Tibial artery (tissue), 4 donors: ENCODE results near the gene XIST.

Source experiments
- DNase-seq, 2 donors: peaks; one replicate each; pipeline ENCODE4 v3.0.0-alpha.2; 2019
- H3K27ac ChIP-seq, 2 donors: fragments of 200-600 bp; sonication (generic) in 1 of 2; 1 replicate in 1 of 2; 2 replicates in 1 of 2; pipeline ENCODE4 v1.5.1; 2018 to 2019; ENCODE audit warnings: mild to moderate bottlenecking in 1 of 2
- H3K27me3 ChIP-seq, 2 donors: fragments of 200-600 bp; sonication (generic) in 1 of 2; one replicate each; pipeline versions ENCODE4 v1.5.1 to v1.6.0; 2016 to 2019
- H3K36me3 ChIP-seq, 3 donors: fragments of 200-600 bp; sonication (generic) in 2 of 3; one replicate each; pipeline ENCODE4 v1.5.1; 2016 to 2019; ENCODE audit warnings: mild to moderate bottlenecking in 2 of 3
- H3K4me1 ChIP-seq, 4 donors: fragments of 200-600 bp; sonication (generic) in 2 of 4; 1 replicate in 3 of 4; 2 replicates in 1 of 4; pipeline ENCODE4 v1.5.1; 2016 to 2019
- H3K4me3 ChIP-seq, 2 donors: fragments of 200-600 bp; sonication (generic) in 1 of 2; 1 replicate in 1 of 2; 2 replicates in 1 of 2; pipeline ENCODE4 v1.5.1; 2018 to 2019; ENCODE audit warnings: mild to moderate bottlenecking in 2 of 2
- H3K9me3 ChIP-seq, 3 donors: fragments of 200-600 bp; sonication (generic) in 1 of 3; one replicate each; pipeline ENCODE4 v1.5.1; 2016 to 2019
- CTCF ChIP-seq, 2 experiments: fragments of 200-600 bp in 1 of 2; fragments of 450-650 bp in 1 of 2; IDR thresholded peaks; one replicate each; pipeline ENCODE4 v1.5.1; 2017 to 2019; ENCODE audit warnings: antibody characterized with exemption in 2 of 2, mild to moderate bottlenecking in 1 of 2, moderate library complexity in 1 of 2
- intact Hi-C: fragments of 100-400 bp; cut with DNase I; formaldehyde crosslinking; loops from one replicate; pipeline ENCODE4 v1.15.0; 2023; ENCODE audit warnings: low total_unique reads

Gene XIST

GRCh38 chrX:73829890-73830466, 22.5 kb downstream of the XIST start:
- DNase-seq, result no peak
- no peak overlapping the region for H3K27ac ChIP-seq
- no peaks in the 10 kb centered on the region for H3K9me3 ChIP-seq
- no peak overlapping the region for H3K4me3 ChIP-seq
- no peaks in the 10 kb centered on the region for H3K4me1 ChIP-seq
- H3K36me3 ChIP-seq, result peaks cover 0 to 35% (median 29%) of the 10 kb centered on the region in 3 donors
- intact Hi-C loops, result no loop called here
- H3K27me3 ChIP-seq, result no peaks in the 10 kb centered on the region
- no peak for TF ChIP-seq CTCF (IDR thresholded peaks at IDR 0.05)

GRCh38 chrX:73828080-73828720, 24.3 kb downstream of the XIST start:
- Histone ChIP-seq H3K27me3 (no peaks in the 10 kb centered on the region), H3K9me3 (no peaks in the 10 kb centered on the region), H3K36me3 (peaks cover 0 to 35% (median 29%) of the 10 kb centered on the region in 3 donors), H3K4me1 (no peaks in the 10 kb centered on the region), H3K27ac (no peak overlapping the region), H3K4me3 (no peak overlapping the region)
- intact Hi-C loops, result no loop called here
- DNase-seq, result no peak
- no peak for TF ChIP-seq CTCF (IDR thresholded peaks at IDR 0.05)

- intact Hi-C loops, result no loop called here
- Histone ChIP-seq H3K27me3 (no peaks in the 10 kb centered on the region), H3K36me3 (peaks cover 0 to 35% (median 23%) of the 10 kb centered on the region in 3 donors), H3K4me3 (no peak overlapping the region), H3K9me3 (no peaks in the 10 kb centered on the region), H3K27ac (no peak overlapping the region), H3K4me1 (no peaks in the 10 kb centered on the region)
- no peak for TF ChIP-seq CTCF (IDR thresholded peaks at IDR 0.05)
- no peak for DNase-seq
Observed at GRCh38 chrX:73827406-73827805, 25.1 kb downstream of the XIST start.

- H3K9me3 ChIP-seq, result no peaks in the 10 kb centered on the region
- H3K27me3 ChIP-seq, result no peaks in the 10 kb centered on the region
- intact Hi-C loops, result no loop called here
- H3K4me1 ChIP-seq, result no peaks in the 10 kb centered on the region
- no peak for TF ChIP-seq CTCF (IDR thresholded peaks at IDR 0.05)
- H3K27ac ChIP-seq, result no peak overlapping the region
- peaks cover 0 to 35% (median 24%) of the 10 kb centered on the region in 3 donors for H3K36me3 ChIP-seq
- H3K4me3 ChIP-seq, result no peak overlapping the region
- no peak for DNase-seq
Observed at GRCh38 chrX:73826996-73827395, 25.5 kb downstream of the XIST start.

- Histone ChIP-seq H3K4me3 (no peak overlapping the region), H3K4me1 (no peaks in the 10 kb centered on the region), H3K9me3 (no peaks in the 10 kb centered on the region), H3K36me3 (peaks cover 0 to 31% (median 30%) of the 10 kb centered on the region in 3 donors), H3K27ac (no peak overlapping the region), H3K27me3 (no peaks in the 10 kb centered on the region)
- TF ChIP-seq CTCF (IDR thresholded peaks at IDR 0.05), result no peak
- intact Hi-C loops, result no loop called here
- no peak for DNase-seq
Observed at GRCh38 chrX:73825569-73825968, 26.9 kb downstream of the XIST start.
